NB4 (cell line): ENCODE data around the gene NCOA1.

Source experiments
- DNase-seq: peaks from one replicate; pipeline ENCODE4 v3.0.0; 2010; ENCODE audit warnings: low read depth
- H3K4me3 ChIP-seq: one replicate; pipeline ENCODE4 v1.5.1; 2011; ENCODE audit warnings: mild to moderate bottlenecking, low read depth, low read length, moderate library complexity
- MYC ChIP-seq: IDR thresholded peaks from 2 replicates; pipeline ENCODE4 v1.6.1; 2011; ENCODE audit warnings: low read depth, low read length
- POLR2A ChIP-seq: IDR thresholded peaks from 2 replicates; pipeline ENCODE4 v1.6.1; 2011; ENCODE audit warnings: mild to moderate bottlenecking; ENCODE audit not compliant: insufficient read length; ENCODE audit errors: extremely low read depth
- TF ChIP-seq, protein P1 (sequence below): IDR thresholded peaks from one replicate; pipeline ENCODE4 v1.5.1; 2012; ENCODE audit warnings: low read depth, low read length
- TF ChIP-seq, protein P2 (sequence below): IDR thresholded peaks from 2 replicates; pipeline ENCODE4 v1.6.1; 2011; ENCODE audit warnings: low read depth, low read length

The NCOA1 gene

DNA sequence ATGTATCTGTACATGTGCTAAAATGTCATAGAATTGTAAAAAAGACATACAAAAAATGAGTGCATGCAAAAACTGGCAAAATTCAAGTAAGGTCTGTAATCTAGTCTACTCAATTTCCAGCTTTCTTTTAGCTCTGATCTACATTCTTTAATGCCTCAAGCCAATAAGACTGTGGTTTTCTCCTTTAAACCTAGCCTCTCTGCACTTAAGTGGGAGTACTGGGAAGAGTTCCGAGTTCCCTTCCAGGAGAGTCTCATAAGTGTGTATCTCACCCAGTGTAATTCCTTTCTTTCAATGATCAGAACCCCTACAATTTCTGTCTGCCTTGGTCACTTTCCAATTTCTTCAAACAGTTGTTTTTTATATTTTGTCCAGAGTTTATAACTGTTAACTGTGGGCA is 152.0 kb downstream of the NCOA1 start:
- no peak overlapping the region for H3K4me3 ChIP-seq
- TF ChIP-seq, protein P1, sequence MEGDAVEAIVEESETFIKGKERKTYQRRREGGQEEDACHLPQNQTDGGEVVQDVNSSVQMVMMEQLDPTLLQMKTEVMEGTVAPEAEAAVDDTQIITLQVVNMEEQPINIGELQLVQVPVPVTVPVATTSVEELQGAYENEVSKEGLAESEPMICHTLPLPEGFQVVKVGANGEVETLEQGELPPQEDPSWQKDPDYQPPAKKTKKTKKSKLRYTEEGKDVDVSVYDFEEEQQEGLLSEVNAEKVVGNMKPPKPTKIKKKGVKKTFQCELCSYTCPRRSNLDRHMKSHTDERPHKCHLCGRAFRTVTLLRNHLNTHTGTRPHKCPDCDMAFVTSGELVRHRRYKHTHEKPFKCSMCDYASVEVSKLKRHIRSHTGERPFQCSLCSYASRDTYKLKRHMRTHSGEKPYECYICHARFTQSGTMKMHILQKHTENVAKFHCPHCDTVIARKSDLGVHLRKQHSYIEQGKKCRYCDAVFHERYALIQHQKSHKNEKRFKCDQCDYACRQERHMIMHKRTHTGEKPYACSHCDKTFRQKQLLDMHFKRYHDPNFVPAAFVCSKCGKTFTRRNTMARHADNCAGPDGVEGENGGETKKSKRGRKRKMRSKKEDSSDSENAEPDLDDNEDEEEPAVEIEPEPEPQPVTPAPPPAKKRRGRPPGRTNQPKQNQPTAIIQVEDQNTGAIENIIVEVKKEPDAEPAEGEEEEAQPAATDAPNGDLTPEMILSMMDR = no peak
- TF ChIP-seq MYC (no peak), POLR2A (no peak)
- TF ChIP-seq, protein P2, sequence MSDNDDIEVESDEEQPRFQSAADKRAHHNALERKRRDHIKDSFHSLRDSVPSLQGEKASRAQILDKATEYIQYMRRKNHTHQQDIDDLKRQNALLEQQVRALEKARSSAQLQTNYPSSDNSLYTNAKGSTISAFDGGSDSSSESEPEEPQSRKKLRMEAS = no peak
- DNase-seq = no peak

DNA sequence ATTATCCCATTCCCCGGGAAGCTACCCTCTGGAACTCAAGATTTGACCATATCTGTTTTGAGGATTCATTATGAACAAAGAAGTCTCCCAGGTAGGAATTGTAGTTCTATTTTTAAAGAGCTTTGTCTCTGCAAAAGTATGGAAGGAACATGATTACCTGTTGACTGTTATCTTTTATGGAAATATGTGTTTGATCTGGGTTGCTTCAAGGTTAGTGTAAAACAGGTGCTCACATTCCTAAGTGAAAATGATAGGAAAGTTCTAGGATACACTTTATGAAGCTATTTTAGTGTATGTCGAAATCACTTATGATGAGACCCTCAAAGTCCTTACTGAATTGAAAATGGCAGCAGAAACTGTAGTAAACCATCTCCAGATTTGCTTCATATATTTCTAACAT is 153.0 kb downstream of the NCOA1 start:
- no peak for DNase-seq
- no peak overlapping the region for H3K4me3 ChIP-seq
- TF ChIP-seq, protein P1 = no peak
- TF ChIP-seq, protein P2 = no peak
- TF ChIP-seq POLR2A (no peak), MYC (no peak)

DNA sequence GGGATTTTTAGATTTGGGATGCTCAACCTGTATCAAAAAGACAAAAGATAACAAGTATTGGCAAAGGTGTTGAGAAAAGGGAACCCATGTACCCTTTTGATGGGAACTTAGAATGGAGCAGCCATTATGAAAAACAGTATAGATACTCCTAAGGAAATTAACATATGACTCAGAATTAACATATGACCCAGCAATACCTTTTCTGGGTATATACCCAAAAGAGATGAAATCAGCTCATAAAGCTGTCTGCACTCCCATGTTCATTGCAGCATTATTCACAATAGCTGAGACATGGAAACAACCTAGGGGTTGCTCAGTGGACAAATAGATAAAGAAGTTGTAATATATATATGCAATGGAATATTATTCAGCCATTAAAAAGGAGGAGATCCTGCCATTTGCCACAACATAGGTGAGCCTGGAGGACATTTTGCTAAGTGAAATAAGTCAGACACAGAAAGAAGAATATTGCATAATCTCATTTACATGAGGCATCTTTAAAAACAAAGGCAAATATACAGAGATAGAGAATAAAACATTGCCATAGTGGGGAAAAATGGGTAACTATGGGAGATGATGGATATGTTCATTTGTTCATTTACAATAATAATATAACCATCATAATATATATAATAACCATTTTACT is 160.1 kb downstream of the NCOA1 start:
- no peak for DNase-seq
- TF ChIP-seq MYC (no peak), POLR2A (no peak)
- TF ChIP-seq, protein P1 = no peak
- TF ChIP-seq, protein P2 = no peak
- H3K4me3 ChIP-seq = no peak overlapping the region

DNA sequence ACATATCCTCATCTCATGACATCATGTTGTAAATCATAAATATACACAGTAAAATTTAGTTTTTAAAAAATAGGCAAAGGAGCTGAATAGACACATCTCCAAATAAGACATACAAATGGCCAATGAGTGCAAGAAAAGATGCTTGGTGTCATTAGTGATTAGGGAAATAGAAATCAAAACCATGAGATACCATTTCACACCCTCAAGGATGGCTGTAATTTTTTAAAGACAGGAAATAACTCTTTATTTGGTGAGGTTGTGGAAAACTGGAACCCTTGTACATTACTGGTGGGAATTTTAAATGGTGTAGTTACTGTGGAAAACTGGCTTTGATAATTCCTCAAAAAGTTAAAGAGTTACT is 160.6 kb downstream of the NCOA1 start:
- DNase-seq = no peak
- H3K4me3 ChIP-seq = no peak overlapping the region
- TF ChIP-seq MYC (no peak), POLR2A (no peak)
- TF ChIP-seq, protein P1 = no peak
- TF ChIP-seq, protein P2 = no peak

DNA sequence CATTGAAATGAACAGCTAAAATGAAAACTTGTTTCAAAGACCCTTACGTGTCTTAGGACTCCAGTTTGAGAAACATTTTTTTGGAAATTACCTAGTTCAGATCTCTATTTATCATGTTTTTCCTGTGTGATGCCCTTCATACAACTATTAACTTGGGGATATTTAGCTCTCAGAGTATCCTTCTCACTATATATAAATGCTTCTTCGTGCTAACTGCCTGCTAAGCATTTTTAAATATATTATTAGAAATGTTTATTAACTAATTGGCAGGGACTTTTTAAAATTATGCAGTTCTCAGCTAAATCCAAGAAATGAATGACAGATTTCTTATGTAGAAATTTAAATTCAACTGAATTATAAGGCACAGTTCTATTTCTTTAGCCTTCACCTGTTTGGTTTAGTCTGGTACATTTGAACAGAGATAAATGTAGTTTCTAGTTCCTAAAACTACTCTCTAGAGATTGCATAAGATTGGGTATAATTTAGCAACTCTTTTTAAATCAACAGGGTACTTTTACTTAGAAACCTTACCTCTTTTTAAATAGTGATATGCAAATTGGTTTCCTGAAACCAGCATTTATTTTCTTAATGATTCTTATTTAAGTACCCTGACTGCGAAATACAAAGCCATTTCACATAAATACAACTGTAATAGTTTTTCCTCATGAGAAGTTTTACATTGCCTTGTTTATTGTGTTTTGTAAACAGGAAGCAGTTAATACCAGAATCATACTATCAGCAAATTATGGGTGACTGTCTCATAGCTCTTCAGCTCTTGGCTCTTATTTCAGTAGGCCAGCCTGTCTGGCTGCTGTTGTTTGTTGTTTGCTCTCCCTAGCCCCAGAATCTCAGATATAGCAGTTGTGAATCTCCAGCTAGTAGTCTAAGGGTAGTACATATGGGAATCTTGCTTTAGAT is 161.5 kb downstream of the NCOA1 start:
- DNase-seq = peak; percentile 27
- no peak overlapping the region for H3K4me3 ChIP-seq
- TF ChIP-seq, protein P1 = no peak
- TF ChIP-seq, protein P2 = no peak
- no peak for TF ChIP-seq POLR2A
- no peak for TF ChIP-seq MYC
